Activated CD4-positive, alpha-beta T cell treated with anti-CD3 and anti-CD28 coated beads, Interleukin-2, amount 50 U/mL, for 4 hours (primary cell): ENCODE results near the gene GABBR2.

Experiments used
- DNase-seq, 2 experiments: peaks; one replicate each; pipeline ENCODE4 v3.0.0-alpha.2; 2020

The GABBR2 gene

GRCh38 chr9:98331536-98332259 lies 377.0 kb downstream of the GABBR2 start:
- no peak for DNase-seq

DNA sequence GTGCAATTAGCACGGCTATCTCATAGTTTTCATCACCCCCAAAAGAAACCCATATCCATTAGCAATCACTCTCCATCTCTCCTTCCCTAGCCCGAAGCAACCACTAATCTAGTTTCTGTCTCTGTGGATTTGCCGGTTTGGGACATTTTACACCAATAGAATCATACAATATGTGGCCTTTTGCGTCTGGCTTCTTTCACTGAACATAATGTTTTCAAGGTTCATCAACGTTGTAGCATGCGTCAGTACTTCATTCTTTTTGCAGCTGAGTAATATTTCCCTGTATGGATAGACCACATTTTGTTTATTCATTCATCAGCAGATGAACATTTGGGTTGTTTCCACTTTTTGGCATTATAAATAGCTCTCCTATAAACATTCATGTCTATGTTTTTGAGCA lies 377.9 kb downstream of the GABBR2 start:
- no peak for DNase-seq

- no peak for DNase-seq
Observed at GRCh38 chr9:98329904-98330303, 378.8 kb downstream of the GABBR2 start.

GRCh38 chr9:98329281-98329680 lies 379.5 kb downstream of the GABBR2 start:
- no peak for DNase-seq

DNA sequence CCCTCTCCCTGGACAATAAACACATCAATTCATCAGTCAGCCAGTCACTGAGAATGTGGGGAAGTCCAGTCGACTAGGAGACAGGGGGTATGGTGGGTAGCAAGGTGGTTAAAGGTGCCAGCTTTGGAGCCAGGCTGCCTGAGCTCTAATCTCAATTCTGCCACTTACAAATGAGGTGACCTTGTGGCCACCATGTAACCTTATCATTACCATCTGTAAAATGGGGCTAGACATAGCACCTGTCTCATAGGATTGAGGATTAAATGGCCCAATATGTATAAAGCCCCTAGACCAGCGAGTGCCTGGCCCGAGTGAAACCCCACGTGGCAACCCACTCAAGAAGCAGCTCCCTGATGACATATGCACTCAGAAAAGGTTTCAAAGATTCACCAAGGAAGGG lies 380.0 kb downstream of the GABBR2 start:
- no peak for DNase-seq

- no peak for DNase-seq
Observed at GRCh38 chr9:98328141-98328540, 380.6 kb downstream of the GABBR2 start.

GRCh38 chr9:98327249-98327561 lies 381.5 kb downstream of the GABBR2 start:
- DNase-seq: no peak

- no peak for DNase-seq
Observed at GRCh38 chr9:98326459-98327248, 382.1 kb downstream of the GABBR2 start.

DNA sequence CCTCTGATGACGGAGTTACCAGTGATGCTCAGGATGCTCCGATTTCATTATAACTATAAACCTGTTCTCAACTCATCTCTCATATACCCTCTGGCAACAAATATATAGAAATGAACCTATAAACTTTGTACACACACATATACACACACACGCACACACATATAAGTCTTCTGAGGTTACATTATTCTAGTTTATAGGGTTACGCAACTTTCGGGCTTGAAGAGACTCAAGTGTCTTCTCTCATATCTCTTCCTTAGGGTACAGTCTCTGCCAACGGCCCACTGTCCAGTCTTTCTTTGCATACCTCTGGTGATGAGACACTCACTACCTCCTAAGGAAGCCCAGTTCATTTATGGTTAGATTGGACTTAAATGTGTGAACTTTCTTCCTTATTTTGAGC lies 383.9 kb downstream of the GABBR2 start:
- DNase-seq: no peak

DNA sequence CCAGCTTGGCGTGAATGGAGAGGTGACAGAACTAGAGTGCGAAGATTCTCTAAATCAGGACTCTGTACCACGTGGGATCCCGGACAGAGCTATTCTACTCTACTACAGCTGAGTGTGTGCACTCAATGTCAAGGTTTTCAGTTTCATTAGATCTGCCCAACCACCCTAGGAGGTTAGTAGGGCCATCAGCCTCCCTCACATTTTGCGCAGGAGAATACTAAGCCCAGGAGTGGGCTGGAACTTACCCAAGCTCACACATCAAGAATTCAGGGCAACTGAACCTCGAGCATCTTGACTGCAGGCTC lies 385.0 kb downstream of the GABBR2 start:
- DNase-seq: no peak

GRCh38 chr9:98323051-98323830 lies 385.5 kb downstream of the GABBR2 start:
- no peak for DNase-seq

DNA sequence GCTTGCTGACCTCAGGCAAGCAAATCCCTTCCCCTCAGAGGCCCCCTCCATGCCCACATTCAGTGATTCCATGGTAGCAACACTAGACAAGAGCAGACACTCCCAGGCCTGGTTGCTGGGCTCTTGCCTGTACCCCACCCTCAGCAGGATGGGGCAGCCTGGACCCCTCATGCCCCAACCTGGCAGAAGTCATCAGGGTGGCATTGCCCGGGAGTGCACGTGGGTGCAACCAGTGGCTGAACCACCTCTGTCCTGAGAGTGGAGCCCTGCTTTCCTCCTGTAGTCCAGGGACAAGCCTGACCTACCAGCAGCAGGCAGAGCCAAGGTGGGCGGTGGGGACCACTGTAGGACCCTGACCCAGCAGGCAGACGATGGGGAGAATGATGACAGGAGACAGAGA lies 387.5 kb downstream of the GABBR2 start:
- no peak for DNase-seq

- DNase-seq: no peak
Observed at GRCh38 chr9:98318834-98319478, 389.8 kb downstream of the GABBR2 start.

GRCh38 chr9:98318041-98318790 lies 390.5 kb downstream of the GABBR2 start:
- DNase-seq: no peak

DNA sequence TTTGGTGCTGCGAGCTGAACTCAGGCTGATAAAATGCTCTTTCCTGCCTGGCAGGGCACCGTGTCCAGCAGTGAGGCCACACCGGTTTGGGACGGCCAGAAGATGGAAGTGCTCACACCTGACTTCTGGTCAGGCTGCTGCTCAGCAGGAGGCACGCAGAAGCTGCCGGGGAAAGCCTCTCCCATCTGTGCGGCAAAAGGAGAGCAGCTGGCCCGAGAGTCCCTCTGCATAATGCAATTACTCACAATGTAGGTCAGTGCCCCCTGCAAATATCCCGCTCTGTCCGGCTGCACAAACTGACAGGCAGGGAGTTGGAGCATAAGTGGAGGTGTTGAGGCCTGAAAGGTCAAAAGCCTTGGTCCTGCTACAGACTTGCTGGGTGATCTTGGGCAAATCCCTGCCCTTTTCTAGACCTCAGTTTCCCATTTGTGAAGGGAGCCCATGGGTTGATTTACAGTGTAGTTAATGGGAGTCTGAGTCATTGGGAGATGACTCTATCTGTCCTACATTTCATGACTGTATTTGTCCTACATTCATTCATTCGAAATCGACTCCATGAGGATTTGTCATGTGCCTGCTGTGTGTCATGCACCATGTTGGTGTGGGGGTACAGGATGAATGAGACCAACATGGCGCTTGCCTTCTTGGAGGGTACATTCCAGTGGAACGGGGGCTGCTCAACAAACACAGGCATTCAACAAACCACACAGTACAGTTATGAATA lies 391.4 kb downstream of the GABBR2 start:
- no peak for DNase-seq

GRCh38 chr9:98316445-98317133 lies 392.1 kb downstream of the GABBR2 start:
- DNase-seq: no peak

- peak; percentile 61 to 66 for DNase-seq
Observed at GRCh38 chr9:98315551-98316060, 393.1 kb downstream of the GABBR2 start.

DNA sequence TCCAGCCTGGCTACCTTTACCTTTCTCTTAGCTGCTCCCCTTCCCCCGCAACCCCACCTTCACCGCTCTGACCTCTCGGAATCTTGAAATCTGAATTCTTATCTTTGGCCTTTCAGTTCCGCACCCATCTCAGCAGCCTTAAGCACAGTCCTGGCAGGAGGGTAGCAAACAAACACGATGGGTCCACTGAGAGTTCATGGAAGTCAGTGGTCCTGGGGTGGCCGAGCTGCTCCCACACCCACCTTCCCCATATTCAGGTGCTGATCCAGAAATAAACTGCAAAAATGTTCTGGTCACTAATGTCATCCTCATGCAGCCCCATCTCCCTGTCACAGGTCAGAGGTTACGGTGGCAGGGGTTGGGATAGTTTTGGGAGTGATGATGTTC lies 393.7 kb downstream of the GABBR2 start:
- no peak for DNase-seq

DNA sequence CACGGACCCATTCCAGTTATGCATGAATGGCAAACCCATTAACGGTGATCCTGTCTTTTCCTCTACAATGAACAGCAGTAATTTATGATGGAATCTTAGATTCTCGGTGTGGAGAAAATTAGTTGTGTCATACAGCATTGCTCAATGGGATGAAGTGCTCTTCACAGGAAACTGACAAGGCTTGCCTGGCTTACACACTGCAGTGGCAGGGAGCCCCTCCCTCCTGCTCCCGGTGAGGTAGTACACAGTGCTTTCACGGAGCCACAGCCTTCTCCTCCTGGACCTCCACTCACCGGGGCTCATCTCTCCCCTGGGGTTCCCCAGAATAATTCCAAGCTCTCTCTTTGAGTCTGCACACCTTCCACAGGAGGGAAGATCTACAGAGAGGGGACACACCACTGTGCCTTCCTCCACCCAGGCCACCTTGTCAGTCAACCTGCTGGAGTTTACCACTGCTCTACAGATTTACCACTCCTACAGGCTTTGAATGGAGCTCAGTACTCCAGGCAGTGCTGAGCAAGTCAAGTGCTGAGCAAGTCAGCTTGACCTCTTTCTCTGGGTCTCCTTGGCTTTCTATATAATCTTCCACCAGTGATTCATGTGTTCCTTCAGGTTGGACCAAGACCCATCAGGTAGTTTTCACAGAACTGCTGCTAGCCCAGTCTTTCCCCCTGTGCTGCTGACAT lies 394.2 kb downstream of the GABBR2 start:
- no peak for DNase-seq

DNA sequence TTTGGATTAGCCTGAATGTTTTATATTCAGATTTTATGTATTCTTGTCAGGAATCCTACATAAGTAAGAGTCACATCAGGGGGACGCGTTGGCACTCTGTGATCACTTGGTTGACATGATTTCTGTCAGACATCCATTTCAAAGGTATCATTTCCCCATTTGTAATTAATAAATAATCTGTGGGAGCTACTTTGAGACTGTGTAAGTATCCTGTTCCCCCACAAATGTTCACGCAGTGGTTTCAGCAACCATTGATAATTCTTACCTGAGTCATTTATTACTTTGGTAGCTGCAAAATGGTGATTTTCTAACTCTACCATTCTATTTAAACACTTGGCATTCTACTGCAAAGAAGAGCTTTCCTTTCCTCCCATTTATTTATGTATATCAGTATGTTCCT lies 396.4 kb downstream of the GABBR2 start:
- DNase-seq: no peak

GRCh38 chr9:98311541-98311940 lies 397.2 kb downstream of the GABBR2 start:
- DNase-seq: no peak
